G401.6 (cell line): ENCODE results near the gene SLC25A2.

Source experiments
- FAIRE-seq: peaks from 2 replicates; lab custom pipeline; 2012; peaks lifted over from hg19 to GRCh38; lab: Jason Lieb, UNC

Gene SLC25A2

GRCh38 chr5:141313711-141314110 lies 9.9 kb upstream of the SLC25A2 start:
- FAIRE-seq: no peak

- no peak for FAIRE-seq
Observed at GRCh38 chr5:141306630-141307029, 2.8 kb upstream of the SLC25A2 start.

GRCh38 chr5:141298376-141298775 lies 5.5 kb downstream of the SLC25A2 start:
- FAIRE-seq: no peak

GRCh38 chr5:141272906-141273305 lies 30.9 kb downstream of the SLC25A2 start:
- FAIRE-seq: no peak

GRCh38 chr5:141269195-141269594 lies 34.7 kb downstream of the SLC25A2 start:
- FAIRE-seq: no peak

- FAIRE-seq: no peak
Observed at GRCh38 chr5:141261238-141261546, 42.7 kb downstream of the SLC25A2 start.

- peak; percentile 53 for FAIRE-seq
Observed at GRCh38 chr5:141260458-141261237, 43.2 kb downstream of the SLC25A2 start.

- no peak for FAIRE-seq
Observed at GRCh38 chr5:141258948-141259347, 44.9 kb downstream of the SLC25A2 start.

GRCh38 chr5:141258464-141258863 lies 45.4 kb downstream of the SLC25A2 start:
- FAIRE-seq: peak; percentile 19
